K562 (cell line): ENCODE measurements around the gene LMBR1. TPM values are rescaled to one million over a fixed set of nuclear protein-coding genes. Genes with fewer than 3 reads are reported as not detected.
A peak's percentile ranks its signal among the peaks of the same experiment; 100 is the strongest.

Experiments used
- FOXP1 ChIP-seq: sonication (generic); formaldehyde crosslinking; IDR thresholded peaks from 2 replicates; pipeline ENCODE4 v1.8.0; 2022; ENCODE audit warnings: mild to moderate bottlenecking, missing genetic modification reagents
- KAT8 ChIP-seq: fragments of 450-650 bp; IDR thresholded peaks from 2 replicates; pipeline ENCODE4 v1.6.1; 2016; ENCODE audit warnings: low read depth, mild to moderate bottlenecking
- MBD2 ChIP-seq: sonication (generic); IDR thresholded peaks from 2 replicates; pipeline ENCODE4 v1.6.1; 2016; ENCODE audit warnings: low read depth, borderline replicate concordance
- PHF20 ChIP-seq: fragments of 450-650 bp; IDR thresholded peaks from 2 replicates; pipeline ENCODE4 v1.6.1; 2018; ENCODE audit not compliant: partially characterized antibody
- RBFOX2 ChIP-seq: fragments of 200-400 bp; formaldehyde crosslinking; IDR thresholded peaks from 2 replicates; pipeline ENCODE4 v1.6.1; 2017; ENCODE audit warnings: low read depth, mild to moderate bottlenecking, low read length, moderate library complexity
- RBM25 ChIP-seq: fragments of 200-400 bp; formaldehyde crosslinking; IDR thresholded peaks from 2 replicates; pipeline ENCODE4 v1.6.1; 2018; ENCODE audit warnings: low read length, low read depth, moderate library complexity; ENCODE audit not compliant: severe bottlenecking
- SAFB ChIP-seq: fragments of 200-400 bp; formaldehyde crosslinking; IDR thresholded peaks from 2 replicates; pipeline ENCODE4 v1.6.1; 2017; ENCODE audit warnings: low read depth, low read length, borderline replicate concordance
- SIRT6 ChIP-seq: IDR thresholded peaks from one replicate; pipeline ENCODE4 v1.6.1; 2012; ENCODE audit warnings: low read depth, mild to moderate bottlenecking, control low read depth, inconsistent platforms, low read length, moderate library complexity
- ZNF184 ChIP-seq: sonication (generic); formaldehyde crosslinking; IDR thresholded peaks from 2 replicates; pipeline ENCODE4 v1.5.0; 2020; ENCODE audit warnings: missing genetic modification reagents
- polyA plus RNA-seq, 8 experiments: library from polyadenylated mRNA; depleted of rRNA in 4 of 8; stranded (reverse) in 5 of 8; unstranded in 3 of 8; fragments of >200 nt; fragmentation: Nextera tagmentation in 2 of 8; fragmentation: Illumina TruSeq in 1 of 8; extraction: Ambion mirVana in 2 of 8; extraction: Trizol in 1 of 8; gene quantifications; 2 replicates each; pipeline versions ENCODE4 v1.2.1 to v1.2.3, GENCODE V29; 2011 to 2014; ENCODE audit warnings: inconsistent platforms in 1 of 8, missing spikeins in 1 of 8
- total RNA-seq, 7 experiments: library from RNA; depleted of rRNA in 6 of 7; stranded (reverse); fragments of >200 nt in 6 of 7; fragmentation: Illumina TruSeq in 2 of 7; extraction: Trizol in 2 of 7; gene quantifications; 2 replicates each; pipeline versions ENCODE4 v1.2.1 to v1.2.3, GENCODE V29; 2011 to 2021; ENCODE audit warnings: low replicate concordance in 1 of 7
- TF ChIP-seq, protein P1 (sequence below): sonication (generic); formaldehyde crosslinking; IDR thresholded peaks from 2 replicates; pipeline ENCODE4 v1.9.0; 2022; ENCODE audit warnings: mild to moderate bottlenecking, missing genetic modification reagents
- TF ChIP-seq, protein P2 (sequence below), 2 experiments: fragments of 150-350 bp in 1 of 2; IDR thresholded peaks; 2 replicates each; pipeline ENCODE4 v1.6.1; 2012 to 2016; ENCODE audit warnings: low read depth in 2 of 2, low read length in 2 of 2, mild to moderate bottlenecking in 1 of 2, moderate library complexity in 1 of 2
- TF ChIP-seq, protein P3 (sequence below), 2 experiments: fragments of 450-650 bp; IDR thresholded peaks; 2 replicates each; pipeline ENCODE4 v1.6.1; 2016; ENCODE audit warnings: mild to moderate bottlenecking in 2 of 2, borderline replicate concordance in 1 of 2, low read depth in 1 of 2, moderate library complexity in 1 of 2
- TF ChIP-seq, protein P4 (sequence below): fragments of 450-650 bp; IDR thresholded peaks from 2 replicates; pipeline ENCODE4 v1.6.1; 2016; ENCODE audit warnings: low read depth, mild to moderate bottlenecking, moderate library complexity

Gene LMBR1
- total and polyA plus RNA-seq, 9 of the 15 experiments (the other 6 are each of a cell fraction or from before 2014, with no cell fraction given), result 7.7 to 90.0 (median 59.9) TPM

DNA sequence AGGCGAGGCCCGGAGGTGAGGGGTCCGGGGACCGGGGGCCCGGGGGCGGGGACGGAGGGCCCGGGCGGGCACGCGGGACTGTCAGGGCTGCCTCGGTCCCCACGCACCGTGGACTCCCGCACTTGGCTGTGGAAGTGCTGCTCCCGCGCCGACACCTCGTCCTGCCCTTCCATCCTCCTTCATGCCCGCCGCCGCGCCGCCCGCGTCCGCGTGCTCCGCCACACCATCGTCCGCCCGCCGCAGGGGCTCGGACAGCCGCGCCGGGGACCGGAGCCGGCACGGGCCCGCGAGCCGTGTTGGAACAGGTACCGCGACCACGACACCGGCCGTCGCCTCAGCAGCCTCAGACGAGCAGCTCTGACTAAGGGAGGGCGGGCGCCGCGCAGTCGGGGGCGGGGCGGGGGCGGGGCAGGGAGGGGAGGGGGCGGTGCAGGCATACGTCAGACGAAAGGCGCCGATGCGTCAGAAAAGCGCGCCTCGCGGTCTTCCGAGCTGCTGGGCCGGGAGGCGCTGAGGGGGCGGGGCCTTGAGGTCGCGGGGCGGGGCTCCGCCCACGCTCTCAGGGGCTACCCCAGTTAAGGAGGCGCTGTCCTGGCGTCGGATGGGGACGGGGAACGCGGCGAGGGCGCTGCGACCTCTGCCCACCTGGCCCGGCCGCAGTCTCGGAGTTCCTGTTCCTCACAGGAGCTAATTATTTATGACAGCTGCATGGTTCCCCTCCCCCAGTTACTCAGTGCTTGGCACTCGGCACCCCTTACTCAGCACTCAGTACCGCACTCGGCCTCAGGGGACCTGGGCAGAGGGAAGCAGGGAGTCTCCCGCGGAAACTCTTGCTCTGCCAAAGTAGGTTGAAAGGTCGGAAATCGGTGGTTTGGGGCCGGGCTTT lies at the start of gene LMBR1 (continued):
- TF ChIP-seq KAT8, result no peak
- no peak for TF ChIP-seq RBM25
- peak; percentile 92 for TF ChIP-seq SAFB
- TF ChIP-seq, protein P1, sequence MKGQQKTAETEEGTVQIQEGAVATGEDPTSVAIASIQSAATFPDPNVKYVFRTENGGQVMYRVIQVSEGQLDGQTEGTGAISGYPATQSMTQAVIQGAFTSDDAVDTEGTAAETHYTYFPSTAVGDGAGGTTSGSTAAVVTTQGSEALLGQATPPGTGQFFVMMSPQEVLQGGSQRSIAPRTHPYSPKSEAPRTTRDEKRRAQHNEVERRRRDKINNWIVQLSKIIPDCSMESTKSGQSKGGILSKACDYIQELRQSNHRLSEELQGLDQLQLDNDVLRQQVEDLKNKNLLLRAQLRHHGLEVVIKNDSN (CRISPR knock-in tag), result no peak
- peak; percentile 96 for TF ChIP-seq RBFOX2
- TF ChIP-seq ZNF184 (CRISPR knock-in tag), result no peak
- peak; percentile 55; the same call in 1 of the 2 replicates for TF ChIP-seq FOXP1
- TF ChIP-seq, protein P2, sequence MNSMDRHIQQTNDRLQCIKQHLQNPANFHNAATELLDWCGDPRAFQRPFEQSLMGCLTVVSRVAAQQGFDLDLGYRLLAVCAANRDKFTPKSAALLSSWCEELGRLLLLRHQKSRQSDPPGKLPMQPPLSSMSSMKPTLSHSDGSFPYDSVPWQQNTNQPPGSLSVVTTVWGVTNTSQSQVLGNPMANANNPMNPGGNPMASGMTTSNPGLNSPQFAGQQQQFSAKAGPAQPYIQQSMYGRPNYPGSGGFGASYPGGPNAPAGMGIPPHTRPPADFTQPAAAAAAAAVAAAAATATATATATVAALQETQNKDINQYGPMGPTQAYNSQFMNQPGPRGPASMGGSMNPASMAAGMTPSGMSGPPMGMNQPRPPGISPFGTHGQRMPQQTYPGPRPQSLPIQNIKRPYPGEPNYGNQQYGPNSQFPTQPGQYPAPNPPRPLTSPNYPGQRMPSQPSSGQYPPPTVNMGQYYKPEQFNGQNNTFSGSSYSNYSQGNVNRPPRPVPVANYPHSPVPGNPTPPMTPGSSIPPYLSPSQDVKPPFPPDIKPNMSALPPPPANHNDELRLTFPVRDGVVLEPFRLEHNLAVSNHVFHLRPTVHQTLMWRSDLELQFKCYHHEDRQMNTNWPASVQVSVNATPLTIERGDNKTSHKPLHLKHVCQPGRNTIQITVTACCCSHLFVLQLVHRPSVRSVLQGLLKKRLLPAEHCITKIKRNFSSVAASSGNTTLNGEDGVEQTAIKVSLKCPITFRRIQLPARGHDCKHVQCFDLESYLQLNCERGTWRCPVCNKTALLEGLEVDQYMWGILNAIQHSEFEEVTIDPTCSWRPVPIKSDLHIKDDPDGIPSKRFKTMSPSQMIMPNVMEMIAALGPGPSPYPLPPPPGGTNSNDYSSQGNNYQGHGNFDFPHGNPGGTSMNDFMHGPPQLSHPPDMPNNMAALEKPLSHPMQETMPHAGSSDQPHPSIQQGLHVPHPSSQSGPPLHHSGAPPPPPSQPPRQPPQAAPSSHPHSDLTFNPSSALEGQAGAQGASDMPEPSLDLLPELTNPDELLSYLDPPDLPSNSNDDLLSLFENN (IDR thresholded peaks at IDR 0.05; ENCODE audit: low read depth in 2 of 2, low read length in 2 of 2), result peak in 1 of 2 experiments; percentile 71; a peak in 3 of 4 replicates
- TF ChIP-seq, protein P3, sequence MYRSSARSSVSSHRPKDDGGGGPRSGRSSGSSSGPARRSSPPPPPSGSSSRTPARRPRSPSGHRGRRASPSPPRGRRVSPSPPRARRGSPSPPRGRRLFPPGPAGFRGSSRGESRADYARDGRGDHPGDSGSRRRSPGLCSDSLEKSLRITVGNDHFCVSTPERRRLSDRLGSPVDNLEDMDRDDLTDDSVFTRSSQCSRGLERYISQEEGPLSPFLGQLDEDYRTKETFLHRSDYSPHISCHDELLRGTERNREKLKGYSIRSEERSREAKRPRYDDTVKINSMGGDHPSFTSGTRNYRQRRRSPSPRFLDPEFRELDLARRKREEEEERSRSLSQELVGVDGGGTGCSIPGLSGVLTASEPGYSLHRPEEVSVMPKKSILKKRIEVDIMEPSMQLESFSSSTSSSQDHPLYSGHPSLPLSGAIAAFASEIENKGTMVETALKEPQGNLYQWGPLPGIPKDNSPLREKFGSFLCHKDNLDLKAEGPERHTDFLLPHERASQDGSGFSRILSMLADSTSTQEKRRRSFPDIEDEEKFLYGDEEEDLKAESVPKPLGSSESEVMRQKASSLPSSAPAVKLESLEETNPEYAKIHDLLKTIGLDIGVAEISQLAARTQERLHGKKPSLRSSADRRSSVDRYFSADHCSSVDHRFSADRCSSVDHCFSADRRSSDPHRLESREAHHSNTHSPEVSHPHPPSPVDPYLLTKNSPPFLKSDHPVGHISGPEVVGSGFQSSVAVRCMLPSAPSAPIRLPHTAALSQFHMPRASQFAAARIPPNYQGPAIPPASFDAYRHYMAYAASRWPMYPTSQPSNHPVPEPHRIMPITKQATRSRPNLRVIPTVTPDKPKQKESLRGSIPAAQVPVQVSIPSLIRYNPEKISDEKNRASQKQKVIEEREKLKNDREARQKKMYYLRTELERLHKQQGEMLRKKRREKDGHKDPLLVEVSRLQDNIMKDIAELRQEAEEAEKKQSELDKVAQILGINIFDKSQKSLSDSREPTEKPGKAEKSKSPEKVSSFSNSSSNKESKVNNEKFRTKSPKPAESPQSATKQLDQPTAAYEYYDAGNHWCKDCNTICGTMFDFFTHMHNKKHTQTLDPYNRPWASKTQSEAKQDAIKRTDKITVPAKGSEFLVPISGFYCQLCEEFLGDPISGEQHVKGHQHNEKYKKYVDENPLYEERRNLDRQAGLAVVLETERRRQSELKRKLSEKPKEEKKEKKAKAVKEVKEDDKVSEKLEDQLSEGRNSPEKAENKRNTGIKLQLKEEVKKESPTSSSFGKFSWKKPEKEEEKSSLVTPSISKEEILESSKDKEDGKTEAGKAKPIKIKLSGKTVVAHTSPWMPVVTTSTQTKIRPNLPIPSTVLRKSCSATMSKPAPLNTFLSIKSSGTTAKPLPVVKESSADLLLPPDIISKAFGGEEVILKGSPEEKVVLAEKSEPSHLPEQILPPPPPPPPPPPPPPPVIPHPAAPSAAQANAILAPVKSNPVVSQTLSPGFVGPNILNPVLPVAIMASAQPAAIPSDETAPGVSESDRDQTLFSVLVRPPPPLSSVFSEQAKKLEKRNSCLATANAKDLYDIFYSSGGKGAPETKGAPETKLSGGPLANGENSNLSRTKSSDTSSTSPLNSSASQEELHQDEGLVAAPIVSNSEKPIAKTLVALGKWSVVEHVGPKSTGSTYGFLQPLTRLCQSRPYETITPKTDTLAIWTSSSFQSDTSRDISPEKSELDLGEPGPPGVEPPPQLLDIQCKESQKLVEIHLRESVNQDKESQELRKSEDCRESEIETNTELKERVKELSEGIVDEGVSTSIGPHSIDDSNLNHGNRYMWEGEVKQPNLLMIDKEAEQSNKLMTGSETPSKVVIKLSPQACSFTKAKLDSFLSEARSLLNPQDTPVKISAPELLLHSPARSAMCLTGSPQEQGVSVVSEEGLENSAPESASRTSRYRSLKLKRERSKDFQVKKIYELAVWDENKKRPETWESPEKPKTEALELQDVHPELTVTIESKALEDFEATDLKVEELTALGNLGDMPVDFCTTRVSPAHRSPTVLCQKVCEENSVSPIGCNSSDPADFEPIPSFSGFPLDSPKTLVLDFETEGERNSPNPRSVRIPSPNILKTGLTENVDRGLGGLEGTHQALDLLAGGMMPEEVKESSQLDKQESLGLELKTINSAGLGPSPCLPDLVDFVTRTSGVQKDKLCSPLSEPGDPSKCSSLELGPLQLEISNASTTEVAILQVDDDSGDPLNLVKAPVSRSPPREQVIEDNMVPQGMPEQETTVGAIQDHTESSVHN (IDR thresholded peaks at IDR 0.05; ENCODE audit: borderline replicate concordance in 1 of 2, low read depth in 1 of 2), result 0 out of 4 replicates have a peak, but pooled peaks of 1 of the 2 experiments have one; percentile 34
- peak; percentile 83 for TF ChIP-seq PHF20
- 0 out of 2 replicates have a peak, but pooled peaks have one; percentile 62 for TF ChIP-seq MBD2
- TF ChIP-seq SIRT6, result no peak
- TF ChIP-seq, protein P4, sequence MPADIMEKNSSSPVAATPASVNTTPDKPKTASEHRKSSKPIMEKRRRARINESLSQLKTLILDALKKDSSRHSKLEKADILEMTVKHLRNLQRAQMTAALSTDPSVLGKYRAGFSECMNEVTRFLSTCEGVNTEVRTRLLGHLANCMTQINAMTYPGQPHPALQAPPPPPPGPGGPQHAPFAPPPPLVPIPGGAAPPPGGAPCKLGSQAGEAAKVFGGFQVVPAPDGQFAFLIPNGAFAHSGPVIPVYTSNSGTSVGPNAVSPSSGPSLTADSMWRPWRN, result no peak
